NK-92 treated with Interleukin-12 subunit alpha and Interleukin-12 subunit beta, amount 100 ng/mL, for 24 hours (cell line): ENCODE results near the gene SOD1.
"Not testable (repeated sequence)": the region's sequence is repeated elsewhere in the genome, so short reads cannot be mapped to it uniquely, and the experiment has no call there.

ENCODE experiments used
- DNase-seq: peaks from one replicate; lab custom pipeline; 2025; lab: John Stamatoyannopoulos, UW

Gene SOD1

DNA sequence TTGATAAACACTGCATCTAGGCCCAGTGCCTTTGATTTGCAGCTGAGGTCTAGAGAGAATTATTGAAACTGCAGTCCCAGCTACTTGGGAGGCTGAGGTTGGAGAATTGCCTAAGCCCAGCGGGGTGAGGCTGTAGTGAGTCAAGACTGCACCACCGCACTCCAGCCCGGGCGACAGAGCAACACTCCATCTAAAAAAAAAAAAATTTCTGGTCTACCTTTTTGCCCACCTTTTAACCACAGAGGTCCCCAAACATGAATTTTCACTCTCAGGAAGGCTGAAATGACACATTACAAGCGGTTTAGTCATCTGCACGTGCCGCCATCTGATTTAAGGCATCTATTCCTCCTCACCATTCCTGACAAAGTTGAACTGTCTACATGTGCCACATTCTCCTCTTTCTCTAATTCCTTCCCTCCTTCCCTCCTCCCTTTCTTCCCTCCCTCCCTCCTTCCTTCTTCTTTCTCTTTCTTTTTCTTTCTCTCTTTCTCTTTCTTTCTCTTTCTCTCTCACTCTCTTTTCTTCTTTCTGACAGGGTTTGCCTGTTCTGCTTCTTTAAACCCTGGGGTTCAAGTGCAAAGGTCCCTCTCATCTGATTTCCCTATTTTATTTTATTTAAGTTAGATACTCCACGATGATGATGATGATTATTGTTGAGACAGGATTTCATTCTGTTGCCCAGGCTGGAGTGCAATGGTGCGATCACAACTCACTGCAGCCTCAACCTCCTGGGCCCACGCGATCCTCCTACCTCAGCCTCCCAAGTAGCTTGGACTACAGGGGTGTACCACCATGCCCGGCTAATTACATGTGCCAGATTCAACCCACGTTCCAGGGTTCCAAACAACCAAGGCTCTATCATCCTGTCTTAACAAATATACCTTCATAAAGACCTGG, 3.0 kb upstream of the SOD1 start:
- no peak for DNase-seq

DNA sequence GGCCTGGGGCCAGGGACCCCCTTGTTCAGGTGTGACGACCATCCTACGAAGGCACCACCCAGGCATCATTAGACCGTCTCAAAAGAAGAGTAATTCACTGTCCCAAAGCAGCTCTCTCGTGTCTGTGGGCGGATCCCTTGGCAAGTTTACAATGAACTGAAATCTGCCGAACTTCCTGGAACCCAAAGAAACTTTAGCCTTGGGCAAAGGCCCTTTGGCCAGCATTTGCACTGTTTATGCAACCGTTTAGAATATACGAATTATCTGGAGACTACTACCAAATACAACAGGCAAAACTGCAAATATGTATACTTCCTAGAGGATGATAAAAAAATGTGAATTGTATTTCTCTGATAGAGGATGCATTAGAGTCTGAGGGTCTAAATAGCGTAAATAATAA, 1.4 kb upstream of the SOD1 start:
- DNase-seq = no peak

- DNase-seq = no peak
Observed at GRCh38 chr21:31659286-31659535, 282 bp upstream of the SOD1 start.

DNA sequence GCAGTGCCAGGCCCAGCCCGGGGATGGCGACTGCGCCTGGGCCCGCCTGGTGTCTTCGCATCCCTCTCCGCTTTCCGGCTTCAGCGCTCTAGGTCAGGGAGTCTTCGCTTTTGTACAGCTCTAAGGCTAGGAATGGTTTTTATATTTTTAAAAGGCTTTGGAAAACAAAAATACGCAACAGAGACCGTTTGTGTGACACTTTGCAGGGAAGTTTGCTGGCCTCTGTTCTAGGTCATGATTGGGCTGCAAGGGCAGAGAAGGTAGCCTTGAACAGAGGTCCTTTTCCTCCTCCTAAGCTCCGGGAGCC, 719 bp downstream of the SOD1 start:
- no peak for DNase-seq

DNA sequence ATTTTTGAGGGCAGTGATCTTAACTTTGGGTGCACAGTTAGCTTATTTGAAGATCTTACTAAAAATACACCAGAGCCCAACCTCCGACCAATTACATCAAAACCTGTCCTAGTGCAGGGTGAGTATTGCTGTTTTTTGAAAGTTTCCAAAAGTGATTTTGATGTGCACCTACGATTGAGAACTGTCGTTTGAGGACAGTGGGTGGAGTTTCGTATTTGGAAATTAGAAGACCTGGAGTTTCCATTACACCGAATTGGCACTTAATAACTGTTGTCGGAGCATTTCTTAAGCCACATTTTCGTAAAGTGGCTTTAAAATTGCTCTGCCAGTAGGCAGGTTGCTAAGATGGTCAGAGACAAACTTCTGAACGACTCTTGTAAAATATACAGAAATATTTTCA, 1.1 kb downstream of the SOD1 start:
- DNase-seq = no peak

GRCh38 chr21:31663584-31664249, 4.2 kb downstream of the SOD1 start:
- DNase-seq = no peak

GRCh38 chr21:31665397-31665796, 5.9 kb downstream of the SOD1 start:
- DNase-seq = no peak

GRCh38 chr21:31665869-31666268, 6.4 kb downstream of the SOD1 start:
- not testable (repeated sequence) for DNase-seq

DNA sequence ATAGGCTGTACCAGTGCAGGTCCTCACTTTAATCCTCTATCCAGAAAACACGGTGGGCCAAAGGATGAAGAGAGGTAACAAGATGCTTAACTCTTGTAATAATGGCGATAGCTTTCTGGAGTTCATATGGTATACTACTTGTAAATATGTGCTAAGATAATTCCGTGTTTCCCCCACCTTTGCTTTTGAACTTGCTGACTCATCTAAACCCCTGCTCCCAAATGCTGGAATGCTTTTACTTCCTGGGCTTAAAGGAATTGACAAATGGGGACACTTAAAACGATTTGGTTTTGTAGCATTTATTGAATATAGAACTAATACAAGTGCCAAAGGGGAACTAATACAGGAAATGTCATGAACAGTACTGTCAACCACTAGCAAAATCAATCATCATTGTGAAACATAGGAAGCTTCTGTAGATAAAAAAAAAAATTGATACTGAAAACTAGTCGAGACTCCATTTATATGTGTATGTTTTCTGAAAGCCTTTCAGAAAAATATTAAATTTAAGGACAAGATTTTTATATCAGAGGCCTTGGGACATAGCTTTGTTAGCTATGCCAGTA, 7.0 kb downstream of the SOD1 start:
- no peak for DNase-seq

DNA sequence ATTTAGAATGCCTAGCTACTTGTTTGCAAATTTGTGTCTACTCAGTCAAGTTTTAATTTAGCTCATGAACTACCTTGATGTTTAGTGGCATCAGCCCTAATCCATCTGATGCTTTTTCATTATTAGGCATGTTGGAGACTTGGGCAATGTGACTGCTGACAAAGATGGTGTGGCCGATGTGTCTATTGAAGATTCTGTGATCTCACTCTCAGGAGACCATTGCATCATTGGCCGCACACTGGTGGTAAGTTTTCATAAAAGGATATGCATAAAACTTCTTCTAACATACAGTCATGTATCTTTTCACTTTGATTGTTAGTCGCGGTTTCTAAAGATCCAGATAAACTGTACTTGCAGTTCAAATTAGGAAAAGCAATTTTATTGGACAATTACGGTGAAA, 7.6 kb downstream of the SOD1 start:
- no peak for DNase-seq

DNA sequence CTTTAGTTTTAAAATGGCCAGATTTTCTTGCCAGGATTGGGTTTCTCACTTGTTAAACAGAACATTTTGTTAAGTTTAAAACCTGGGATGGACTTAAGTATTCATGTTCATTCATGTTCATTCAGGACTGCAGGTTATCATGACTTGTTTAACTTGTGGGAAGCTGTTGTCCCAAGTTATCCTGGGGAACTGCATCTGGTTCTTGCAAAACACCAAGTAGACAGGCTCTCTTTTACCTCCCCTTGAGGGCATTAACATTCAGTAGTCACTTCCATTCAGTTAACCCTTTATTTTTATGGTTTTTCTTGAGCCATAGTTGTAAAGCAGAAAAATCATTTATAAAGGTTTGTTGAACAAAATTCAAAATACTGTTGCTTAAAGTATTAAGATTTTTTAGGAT, 8.1 kb downstream of the SOD1 start:
- DNase-seq = no peak

DNA sequence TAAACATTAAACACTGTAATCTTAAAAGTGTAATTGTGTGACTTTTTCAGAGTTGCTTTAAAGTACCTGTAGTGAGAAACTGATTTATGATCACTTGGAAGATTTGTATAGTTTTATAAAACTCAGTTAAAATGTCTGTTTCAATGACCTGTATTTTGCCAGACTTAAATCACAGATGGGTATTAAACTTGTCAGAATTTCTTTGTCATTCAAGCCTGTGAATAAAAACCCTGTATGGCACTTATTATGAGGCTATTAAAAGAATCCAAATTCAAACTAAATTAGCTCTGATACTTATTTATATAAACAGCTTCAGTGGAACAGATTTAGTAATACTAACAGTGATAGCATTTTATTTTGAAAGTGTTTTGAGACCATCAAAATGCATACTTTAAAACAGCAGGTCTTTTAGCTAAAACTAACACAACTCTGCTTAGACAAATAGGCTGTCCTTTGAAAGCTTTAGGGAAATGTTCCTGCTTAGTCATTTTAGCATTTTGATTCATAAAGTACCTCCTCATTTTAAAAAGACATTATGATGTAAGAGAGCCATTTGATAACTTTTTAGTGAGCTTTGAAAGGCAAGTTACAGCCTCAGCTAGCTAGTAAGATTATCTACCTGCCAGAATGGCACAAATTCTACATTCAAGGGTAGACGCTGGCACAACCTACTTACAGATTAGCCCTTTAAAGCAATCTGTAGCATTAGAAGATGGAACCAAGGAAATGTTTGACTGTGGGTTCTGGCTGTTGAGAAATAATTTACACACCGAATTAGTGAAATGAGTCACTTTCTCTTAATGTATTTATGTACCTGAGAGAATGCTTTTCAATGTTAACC, 9.4 kb downstream of the SOD1 start:
- no peak for DNase-seq

DNA sequence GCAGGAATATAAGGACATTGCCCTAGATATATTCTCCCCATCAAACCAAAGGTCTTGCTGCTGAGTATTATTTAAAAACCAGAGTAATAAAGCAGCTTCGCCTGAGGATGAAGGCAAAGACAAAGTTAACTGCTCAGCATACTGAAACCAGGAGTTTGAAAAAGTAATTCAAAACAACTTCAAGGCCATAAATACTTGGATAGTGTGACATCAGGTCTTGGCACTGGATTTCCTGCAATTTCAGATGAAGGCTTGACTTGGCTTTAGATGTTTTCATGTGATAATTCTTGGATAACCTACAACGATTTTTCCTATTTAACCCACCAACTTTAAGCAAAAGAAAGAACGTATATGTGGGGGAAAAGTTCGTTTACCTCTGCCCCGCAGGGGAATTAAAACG, 10.6 kb downstream of the SOD1 start:
- DNase-seq = no peak

GRCh38 chr21:31671146-31671716, 11.7 kb downstream of the SOD1 start:
- no peak for DNase-seq

DNA sequence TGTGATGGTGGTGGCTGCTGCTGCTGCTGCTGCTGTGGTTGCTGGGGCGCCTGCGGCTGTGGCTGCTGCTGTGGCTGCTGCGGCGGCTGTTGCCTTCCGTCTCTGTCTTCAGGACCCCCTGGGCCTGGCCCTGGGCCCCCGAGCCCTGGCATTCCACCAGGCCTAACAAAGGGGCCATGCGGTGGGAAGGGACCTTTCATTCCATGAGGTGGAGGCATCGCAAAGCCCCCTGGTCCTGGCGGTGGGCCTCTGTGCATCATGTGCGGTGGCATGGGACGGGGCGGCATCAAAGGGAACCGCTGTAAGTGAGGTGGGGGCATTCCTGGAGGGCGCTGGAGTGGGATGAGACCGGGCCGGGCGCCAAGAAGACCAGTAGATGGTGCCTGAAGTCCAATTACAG, 12.4 kb downstream of the SOD1 start:
- no peak for DNase-seq

GRCh38 chr21:31673321-31673912, 13.9 kb downstream of the SOD1 start:
- DNase-seq = no peak

- DNase-seq = no peak
Observed at GRCh38 chr21:31675318-31675717, 15.8 kb downstream of the SOD1 start.

DNA sequence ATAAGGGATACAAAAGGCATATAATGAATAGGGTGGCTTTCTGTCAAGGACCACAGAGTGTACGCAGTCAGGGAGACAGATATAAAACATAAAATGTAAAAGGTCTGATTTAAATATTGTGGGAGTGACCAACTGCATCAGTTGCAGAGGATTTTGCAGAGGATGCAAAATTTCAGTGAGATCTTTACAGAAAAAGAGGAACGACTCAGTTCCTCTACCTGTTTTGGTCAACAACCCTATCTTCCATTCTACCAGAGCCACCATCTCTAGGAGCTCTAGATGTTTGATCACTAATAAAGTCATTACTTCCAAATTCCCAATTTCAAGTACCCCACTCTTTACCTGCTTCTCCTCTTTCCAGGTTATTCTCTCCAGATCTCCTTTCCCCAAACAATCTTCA, 16.5 kb downstream of the SOD1 start:
- DNase-seq = no peak

- DNase-seq = no peak
Observed at GRCh38 chr21:31677047-31677446, 17.6 kb downstream of the SOD1 start.

DNA sequence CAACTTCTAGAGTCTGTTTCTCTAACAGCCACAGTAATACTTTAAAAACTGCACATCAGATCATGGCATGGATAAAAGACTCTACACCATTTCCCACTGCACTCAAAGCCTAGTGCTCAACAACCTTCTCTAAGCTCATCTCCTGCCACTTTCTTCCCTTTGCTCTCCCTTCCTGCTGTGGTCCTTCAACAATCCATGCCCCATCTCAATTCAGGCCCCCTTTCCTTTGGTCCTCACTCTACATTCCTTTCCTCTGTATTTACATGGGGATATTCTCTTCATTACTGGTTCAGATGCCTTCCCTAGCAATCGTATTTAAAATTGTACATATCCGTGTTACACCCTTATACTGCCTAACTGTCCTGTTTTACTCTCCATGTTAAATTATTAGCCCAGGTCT, 19.0 kb downstream of the SOD1 start:
- DNase-seq = no peak

GRCh38 chr21:31682620-31683019, 23.1 kb downstream of the SOD1 start:
- DNase-seq = no peak

DNA sequence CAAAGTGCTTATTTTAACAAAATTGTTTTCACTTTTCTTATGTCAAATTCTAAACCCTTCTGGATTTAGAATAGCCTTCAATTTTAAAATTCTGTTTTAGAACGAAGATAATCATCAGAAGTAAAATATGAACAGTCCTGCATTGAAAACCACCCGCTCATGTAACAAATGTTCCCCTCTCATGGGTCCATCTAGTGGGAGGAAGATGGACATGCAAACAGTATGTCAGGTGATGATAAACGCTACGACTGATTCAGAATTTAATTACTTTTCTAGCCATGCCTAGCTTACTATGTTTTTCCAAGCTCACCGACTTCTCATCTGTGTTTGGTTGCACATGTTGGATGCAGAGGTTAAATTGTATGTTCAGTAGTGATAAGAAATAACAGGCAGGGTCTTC, 23.5 kb downstream of the SOD1 start:
- DNase-seq = no peak
